GM12865 (cell line): ENCODE measurements around the gene GGTLC2.
"Not testable (repeated sequence)": the region's sequence is repeated elsewhere in the genome, so short reads cannot be mapped to it uniquely, and the experiment has no call there.

Source experiments
- DNase-seq: peaks from one replicate; pipeline ENCODE4 v3.0.0; 2010; ENCODE audit warnings: low read depth
- H3K4me3 ChIP-seq: 2 replicates; pipeline ENCODE4 v1.5.1; 2011; ENCODE audit warnings: mild to moderate bottlenecking, low read depth, low read length, control low read depth
- CTCF ChIP-seq: IDR thresholded peaks from 2 replicates; pipeline ENCODE4 v1.5.1; 2011; ENCODE audit warnings: low read length, control low read depth, low read depth, inconsistent platforms; ENCODE audit not compliant: insufficient read depth; ENCODE audit errors: missing control alignments

GGTLC2 gene

GRCh38 chr22:22644314-22644713 lies at the start of gene GGTLC2:
TSS of gene GGTLC2 (plus strand) at chr22:22644614. CDS start at chr22:22646346, 1,732 bp downstream.
- not testable (repeated sequence) for DNase-seq, H3K4me3 ChIP-seq

- H3K4me3 ChIP-seq, result no peak overlapping the region
- DNase-seq, result no peak
- TF ChIP-seq CTCF, result no peak
Observed at GRCh38 chr22:22595001-22595835, 49.2 kb upstream of the GGTLC2 start.

- no peak overlapping the region for H3K4me3 ChIP-seq
- TF ChIP-seq CTCF, result no peak
- DNase-seq, result no peak
Observed at GRCh38 chr22:22598144-22598543, 46.3 kb upstream of the GGTLC2 start.

- TF ChIP-seq CTCF, result no peak
- DNase-seq, result no peak
- H3K4me3 ChIP-seq, result no peak overlapping the region
Observed at GRCh38 chr22:22599248-22599647, 45.2 kb upstream of the GGTLC2 start.

- no peak overlapping the region for H3K4me3 ChIP-seq
- no peak for DNase-seq
- no peak for TF ChIP-seq CTCF
Observed at GRCh38 chr22:22600531-22601261, 43.7 kb upstream of the GGTLC2 start.

- no peak for TF ChIP-seq CTCF
- DNase-seq, result no peak
- no peak overlapping the region for H3K4me3 ChIP-seq
Observed at GRCh38 chr22:22603470-22603947, 40.9 kb upstream of the GGTLC2 start.

GRCh38 chr22:22604326-22605073 lies 39.9 kb upstream of the GGTLC2 start:
- no peak overlapping the region for H3K4me3 ChIP-seq
- no peak for DNase-seq
- TF ChIP-seq CTCF, result no peak
